ENCODE measurements around the gene OR5B12. TPM values are rescaled to one million over a fixed set of nuclear protein-coding genes. Genes with fewer than 3 reads are reported as not detected.

Gene OR5B12
- total RNA-seq (not detected), polyA plus RNA-seq (under 1 TPM in 1 of 3 donors, not detected in 2; 0.08 TPM)
- long read RNA-seq, donor 1 = 0 reads
- long read RNA-seq, donor 2 = 0 reads

DNA sequence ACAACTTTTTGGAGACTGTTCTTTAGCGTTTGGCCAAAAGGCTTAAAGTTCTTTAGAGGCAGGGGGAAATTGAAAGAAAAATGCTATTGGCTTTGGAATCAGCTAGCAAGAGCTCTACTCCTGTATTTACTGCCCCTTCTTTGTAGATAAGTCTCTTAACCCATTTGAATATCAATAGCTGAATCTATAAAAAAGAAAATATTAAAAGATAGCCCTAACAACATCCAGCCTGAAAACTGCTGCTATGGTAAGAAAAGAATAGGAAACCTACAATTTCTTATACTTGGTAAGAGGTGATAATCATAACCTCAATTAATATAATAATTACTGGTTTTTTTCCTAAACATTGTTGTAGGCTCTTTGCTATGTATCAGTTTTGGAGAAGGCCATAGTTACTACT lies at the start of gene OR5B12:
OR5B12 (minus strand) TSS at position 101 of the 400 bp plus-strand sequence. CDS start 2,085 bp downstream, outside the sequence.
- 86 to 95% (median 92%) methylated on average over 1 of the region's 1 CpG for WGBS, 5 donors
- Histone ChIP-seq H3K36me3 (no peaks in the 10 kb centered on the region), H3K27me3 (replicated peaks in 1 of 7) (no peaks in the 10 kb centered on the region), H3K4me1 (no peaks in the 10 kb centered on the region), H3K27ac (no peak within 1 kb of the TSS), H3K9me3 (peaks cover 2 to 44% (median 23%) of the 10 kb centered on the region in 8 donors), H3K4me3 (no peak within 1 kb of the TSS)
- TF ChIP-seq POLR2AphosphoS5 (IDR thresholded peaks at IDR 0.05) = no peak
- TF ChIP-seq, protein P1, sequence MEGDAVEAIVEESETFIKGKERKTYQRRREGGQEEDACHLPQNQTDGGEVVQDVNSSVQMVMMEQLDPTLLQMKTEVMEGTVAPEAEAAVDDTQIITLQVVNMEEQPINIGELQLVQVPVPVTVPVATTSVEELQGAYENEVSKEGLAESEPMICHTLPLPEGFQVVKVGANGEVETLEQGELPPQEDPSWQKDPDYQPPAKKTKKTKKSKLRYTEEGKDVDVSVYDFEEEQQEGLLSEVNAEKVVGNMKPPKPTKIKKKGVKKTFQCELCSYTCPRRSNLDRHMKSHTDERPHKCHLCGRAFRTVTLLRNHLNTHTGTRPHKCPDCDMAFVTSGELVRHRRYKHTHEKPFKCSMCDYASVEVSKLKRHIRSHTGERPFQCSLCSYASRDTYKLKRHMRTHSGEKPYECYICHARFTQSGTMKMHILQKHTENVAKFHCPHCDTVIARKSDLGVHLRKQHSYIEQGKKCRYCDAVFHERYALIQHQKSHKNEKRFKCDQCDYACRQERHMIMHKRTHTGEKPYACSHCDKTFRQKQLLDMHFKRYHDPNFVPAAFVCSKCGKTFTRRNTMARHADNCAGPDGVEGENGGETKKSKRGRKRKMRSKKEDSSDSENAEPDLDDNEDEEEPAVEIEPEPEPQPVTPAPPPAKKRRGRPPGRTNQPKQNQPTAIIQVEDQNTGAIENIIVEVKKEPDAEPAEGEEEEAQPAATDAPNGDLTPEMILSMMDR (IDR thresholded peaks at IDR 0.05 in 8 of 11, conservative IDR thresholded peaks at IDR 0.05 in 3 of 11) = no peak
- TF ChIP-seq POLR2A (IDR thresholded peaks at IDR 0.05) = no peak
- intact Hi-C loops (cut with DNase I; ENCODE audit: low total_unique reads) = no loop called here
- DNase-seq = no peak

DNA sequence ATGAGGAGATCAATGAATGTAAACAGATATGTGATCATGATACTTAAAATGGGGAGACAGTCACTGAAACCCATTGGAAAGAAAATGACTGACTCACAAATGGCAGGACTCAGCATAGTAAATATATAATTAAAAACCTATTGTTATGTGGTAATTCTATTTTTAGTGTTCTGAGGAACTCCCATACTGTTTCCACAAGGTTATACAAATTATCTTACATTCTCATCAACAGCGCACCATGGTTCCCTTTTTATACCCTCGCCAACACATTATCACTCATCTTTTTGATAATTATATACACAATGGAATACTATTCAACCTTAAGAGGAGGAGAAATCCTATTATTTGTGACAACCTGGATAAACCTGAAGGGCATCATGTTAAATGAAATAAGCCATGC lies 48.8 kb upstream of the OR5B12 start:
- intact Hi-C loops (cut with DNase I; ENCODE audit: low total_unique reads) = no loop called here
- H3K27me3 ChIP-seq (replicated peaks in 1 of 7) = no peaks in the 10 kb centered on the region

DNA sequence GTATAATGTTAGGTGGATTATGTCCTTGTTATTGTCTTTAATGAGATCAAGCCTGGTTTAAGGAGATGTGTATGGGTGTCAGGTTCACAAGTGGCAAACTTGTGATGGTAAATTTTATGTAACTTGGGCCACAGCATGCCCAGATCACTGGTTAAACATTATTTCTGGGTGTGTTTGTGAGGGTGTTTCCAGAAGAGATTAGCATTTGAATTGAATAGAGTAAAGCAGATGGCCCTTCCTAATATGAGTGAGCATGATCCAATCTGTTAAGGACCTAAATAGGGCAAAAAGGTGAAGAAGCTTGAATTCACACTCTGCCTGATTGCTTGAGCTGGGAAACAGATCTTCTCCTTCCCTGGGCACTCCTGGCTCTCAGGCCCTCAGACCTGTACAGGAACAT lies 45.1 kb upstream of the OR5B12 start:
- Histone ChIP-seq H3K4me3 (no peak overlapping the region), H3K4me1 (no peaks in the 10 kb centered on the region), H3K27ac (no peak overlapping the region), H3K36me3 (no peaks in the 10 kb centered on the region), H3K27me3 (replicated peaks in 1 of 7) (peaks cover 0 to 3% (median 0%) of the 10 kb centered on the region in 7 donors), H3K9me3 (no peaks in the 10 kb centered on the region)
- no peak for TF ChIP-seq POLR2A (IDR thresholded peaks at IDR 0.05)
- no peak for TF ChIP-seq POLR2AphosphoS5 (IDR thresholded peaks at IDR 0.05)
- TF ChIP-seq, protein P1 (IDR thresholded peaks at IDR 0.05 in 8 of 11, conservative IDR thresholded peaks at IDR 0.05 in 3 of 11) = no peak
- intact Hi-C loops (cut with DNase I; ENCODE audit: low total_unique reads) = no loop called here
- DNase-seq = no peak

More for the DNA sequence above, 48.8 kb upstream of the OR5B12 start:
- Histone ChIP-seq H3K4me1 (no peaks in the 10 kb centered on the region), H3K27ac (no peak overlapping the region), H3K36me3 (no peaks in the 10 kb centered on the region), H3K9me3 (no peaks in the 10 kb centered on the region), H3K4me3 (no peak overlapping the region)
- DNase-seq = no peak
- TF ChIP-seq, protein P1 (IDR thresholded peaks at IDR 0.05 in 8 of 11, conservative IDR thresholded peaks at IDR 0.05 in 3 of 11) = no peak
- no peak for TF ChIP-seq POLR2A (IDR thresholded peaks at IDR 0.05)
- TF ChIP-seq POLR2AphosphoS5 (IDR thresholded peaks at IDR 0.05) = no peak
- WGBS, 5 donors = 41 to 78% (median 56%) methylated on average over 2 of the region's 2 CpGs

DNA sequence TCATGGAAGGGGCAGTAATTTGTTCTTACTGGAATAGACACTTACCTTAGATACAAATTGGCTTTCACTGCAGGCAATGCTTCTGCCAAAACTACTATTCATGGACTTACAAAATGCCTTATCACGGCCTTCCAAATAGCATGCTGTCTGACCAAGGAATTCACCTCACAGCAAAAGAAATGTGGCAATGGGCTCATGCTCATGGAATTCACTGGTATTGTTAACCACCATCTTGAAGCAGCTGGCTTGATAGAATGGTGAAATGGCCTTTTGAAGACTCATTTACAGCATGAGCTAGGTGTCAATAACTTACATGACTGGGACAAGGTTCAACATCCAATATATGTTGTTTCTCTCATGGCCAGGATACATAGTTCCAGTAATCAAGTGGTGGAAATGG lies 43.9 kb upstream of the OR5B12 start:
- no peak for DNase-seq
- Histone ChIP-seq H3K4me3 (no peak overlapping the region), H3K27ac (no peak overlapping the region), H3K36me3 (no peaks in the 10 kb centered on the region), H3K4me1 (no peaks in the 10 kb centered on the region), H3K27me3 (replicated peaks in 1 of 7) (peaks cover 0 to 6% (median 0%) of the 10 kb centered on the region in 7 donors), H3K9me3 (no peaks in the 10 kb centered on the region)
- TF ChIP-seq POLR2A (IDR thresholded peaks at IDR 0.05) = no peak
- no peak for TF ChIP-seq POLR2AphosphoS5 (IDR thresholded peaks at IDR 0.05)
- TF ChIP-seq, protein P1 (IDR thresholded peaks at IDR 0.05 in 8 of 11, conservative IDR thresholded peaks at IDR 0.05 in 3 of 11) = no peak
- intact Hi-C loops (cut with DNase I; ENCODE audit: low total_unique reads) = no loop called here
- 73 to 97% (median 93%) methylated on average over 1 of the region's 1 CpG for WGBS, 5 donors
